ENCODE results near the gene SEMA3D.

The SEMA3D gene

GRCh38 chr7:85185424-85186082, 1.3 kb downstream of the SEMA3D start:
- 0% methylated on average over 39 of the region's 39 CpGs for WGBS, 2 experiments
- Histone ChIP-seq H3K4me1 (ENCODE audit: control insufficient read depth, insufficient read depth, low read length) (no peaks in the 10 kb centered on the region), H3K27me3 (ENCODE audit: control insufficient read depth, insufficient read depth, low read length, poor library complexity, severe bottlenecking) (peaks cover 56% of the 10 kb centered on the region), H3K27ac (ENCODE audit: insufficient read depth, low read depth, low read length, poor library complexity, severe bottlenecking) (no peak overlapping the region), H3K4me3 (ENCODE audit: insufficient read depth, low read depth, low read length) (peak overlapping the region; percentile 67), H3K9me3 (ENCODE audit: control insufficient read depth, low read length) (no peaks in the 10 kb centered on the region), H3K36me3 (ENCODE audit: control insufficient read depth, insufficient read depth, low read length) (no peaks in the 10 kb centered on the region)

- Histone ChIP-seq H3K27me3 (ENCODE audit: control insufficient read depth, insufficient read depth, low read length, poor library complexity, severe bottlenecking) (peaks cover 56% of the 10 kb centered on the region), H3K4me1 (ENCODE audit: control insufficient read depth, insufficient read depth, low read length) (no peaks in the 10 kb centered on the region), H3K9me3 (ENCODE audit: control insufficient read depth, low read length) (no peaks in the 10 kb centered on the region), H3K27ac (ENCODE audit: insufficient read depth, low read depth, low read length, poor library complexity, severe bottlenecking) (no peak overlapping the region), H3K4me3 (ENCODE audit: insufficient read depth, low read depth, low read length) (peak overlapping the region; percentile 67), H3K36me3 (ENCODE audit: control insufficient read depth, insufficient read depth, low read length) (no peaks in the 10 kb centered on the region)
- 41% methylated on average over 21 of the region's 21 CpGs for WGBS, 2 experiments
Observed at GRCh38 chr7:85184599-85185423, 2.0 kb downstream of the SEMA3D start.

GRCh38 chr7:85183296-85183695, 3.6 kb downstream of the SEMA3D start:
- H3K4me3 ChIP-seq (ENCODE audit: insufficient read depth, low read depth, low read length): no peak overlapping the region
- WGBS, 2 experiments: 92 to 93% methylated on average over 3 of the region's 3 CpGs
- H3K9me3 ChIP-seq (ENCODE audit: control insufficient read depth, low read length): no peaks in the 10 kb centered on the region
- no peak overlapping the region for H3K27ac ChIP-seq (ENCODE audit: insufficient read depth, low read depth, low read length, poor library complexity, severe bottlenecking)
- no peaks in the 10 kb centered on the region for H3K36me3 ChIP-seq (ENCODE audit: control insufficient read depth, insufficient read depth, low read length)
- peaks cover 52% of the 10 kb centered on the region for H3K27me3 ChIP-seq (ENCODE audit: control insufficient read depth, insufficient read depth, low read length, poor library complexity, severe bottlenecking)
- no peaks in the 10 kb centered on the region for H3K4me1 ChIP-seq (ENCODE audit: control insufficient read depth, insufficient read depth, low read length)

GRCh38 chr7:85178531-85179298, 8.1 kb downstream of the SEMA3D start:
- no peaks in the 10 kb centered on the region for H3K9me3 ChIP-seq (ENCODE audit: control insufficient read depth, low read length)
- peaks cover 9% of the 10 kb centered on the region for H3K27me3 ChIP-seq (ENCODE audit: control insufficient read depth, insufficient read depth, low read length, poor library complexity, severe bottlenecking)
- H3K36me3 ChIP-seq (ENCODE audit: control insufficient read depth, insufficient read depth, low read length): no peaks in the 10 kb centered on the region
- no peak overlapping the region for H3K4me3 ChIP-seq (ENCODE audit: insufficient read depth, low read depth, low read length)
- WGBS, 2 experiments: 73 to 80% methylated on average over 2 of the region's 2 CpGs
- H3K27ac ChIP-seq (ENCODE audit: insufficient read depth, low read depth, low read length, poor library complexity, severe bottlenecking): no peak overlapping the region
- H3K4me1 ChIP-seq (ENCODE audit: control insufficient read depth, insufficient read depth, low read length): no peaks in the 10 kb centered on the region

- no peak overlapping the region for H3K4me3 ChIP-seq (ENCODE audit: insufficient read depth, low read depth, low read length)
- H3K4me1 ChIP-seq (ENCODE audit: control insufficient read depth, insufficient read depth, low read length): no peaks in the 10 kb centered on the region
- no peaks in the 10 kb centered on the region for H3K27me3 ChIP-seq (ENCODE audit: control insufficient read depth, insufficient read depth, low read length, poor library complexity, severe bottlenecking)
- H3K9me3 ChIP-seq (ENCODE audit: control insufficient read depth, low read length): no peaks in the 10 kb centered on the region
- H3K36me3 ChIP-seq (ENCODE audit: control insufficient read depth, insufficient read depth, low read length): no peaks in the 10 kb centered on the region
- H3K27ac ChIP-seq (ENCODE audit: insufficient read depth, low read depth, low read length, poor library complexity, severe bottlenecking): no peak overlapping the region
Observed at GRCh38 chr7:85177316-85177715, 9.5 kb downstream of the SEMA3D start.

GRCh38 chr7:85176197-85176596, 10.7 kb downstream of the SEMA3D start:
- H3K4me1 ChIP-seq (ENCODE audit: control insufficient read depth, insufficient read depth, low read length): no peaks in the 10 kb centered on the region
- no peak overlapping the region for H3K4me3 ChIP-seq (ENCODE audit: insufficient read depth, low read depth, low read length)

GRCh38 chr7:85175217-85175616, 11.6 kb downstream of the SEMA3D start:
- H3K27me3 ChIP-seq (ENCODE audit: control insufficient read depth, insufficient read depth, low read length, poor library complexity, severe bottlenecking): no peaks in the 10 kb centered on the region
- WGBS, 2 experiments: 75 to 100% methylated on average over 2 to 3 of the region's 3 CpGs

More at GRCh38 chr7:85176197-85176596, 10.7 kb downstream of the SEMA3D start:
- H3K36me3 ChIP-seq (ENCODE audit: control insufficient read depth, insufficient read depth, low read length): no peaks in the 10 kb centered on the region
- H3K27ac ChIP-seq (ENCODE audit: insufficient read depth, low read depth, low read length, poor library complexity, severe bottlenecking): no peak overlapping the region
- 88 to 100% methylated on average over 1 of the region's 1 CpG for WGBS, 2 experiments
- no peaks in the 10 kb centered on the region for H3K9me3 ChIP-seq (ENCODE audit: control insufficient read depth, low read length)
- H3K27me3 ChIP-seq (ENCODE audit: control insufficient read depth, insufficient read depth, low read length, poor library complexity, severe bottlenecking): no peaks in the 10 kb centered on the region

GRCh38 chr7:85172530-85172941, 14.3 kb downstream of the SEMA3D start:
- H3K36me3 ChIP-seq (ENCODE audit: control insufficient read depth, insufficient read depth, low read length): no peaks in the 10 kb centered on the region
- 91 to 96% methylated on average over 3 of the region's 3 CpGs for WGBS, 2 experiments
- no peak overlapping the region for H3K27ac ChIP-seq (ENCODE audit: insufficient read depth, low read depth, low read length, poor library complexity, severe bottlenecking)
- no peaks in the 10 kb centered on the region for H3K9me3 ChIP-seq (ENCODE audit: control insufficient read depth, low read length)
- no peak overlapping the region for H3K4me3 ChIP-seq (ENCODE audit: insufficient read depth, low read depth, low read length)
- no peaks in the 10 kb centered on the region for H3K27me3 ChIP-seq (ENCODE audit: control insufficient read depth, insufficient read depth, low read length, poor library complexity, severe bottlenecking)
- H3K4me1 ChIP-seq (ENCODE audit: control insufficient read depth, insufficient read depth, low read length): no peaks in the 10 kb centered on the region

More at GRCh38 chr7:85175217-85175616, 11.6 kb downstream of the SEMA3D start:
- Histone ChIP-seq H3K27ac (ENCODE audit: insufficient read depth, low read depth, low read length, poor library complexity, severe bottlenecking) (no peak overlapping the region), H3K36me3 (ENCODE audit: control insufficient read depth, insufficient read depth, low read length) (no peaks in the 10 kb centered on the region), H3K9me3 (ENCODE audit: control insufficient read depth, low read length) (no peaks in the 10 kb centered on the region), H3K4me3 (ENCODE audit: insufficient read depth, low read depth, low read length) (no peak overlapping the region), H3K4me1 (ENCODE audit: control insufficient read depth, insufficient read depth, low read length) (no peaks in the 10 kb centered on the region)

GRCh38 chr7:85167636-85168035, 19.2 kb downstream of the SEMA3D start:
- no peaks in the 10 kb centered on the region for H3K9me3 ChIP-seq (ENCODE audit: control insufficient read depth, low read length)
- H3K4me1 ChIP-seq (ENCODE audit: control insufficient read depth, insufficient read depth, low read length): no peaks in the 10 kb centered on the region
- H3K27me3 ChIP-seq (ENCODE audit: control insufficient read depth, insufficient read depth, low read length, poor library complexity, severe bottlenecking): no peaks in the 10 kb centered on the region
- H3K27ac ChIP-seq (ENCODE audit: insufficient read depth, low read depth, low read length, poor library complexity, severe bottlenecking): no peak overlapping the region
- H3K4me3 ChIP-seq (ENCODE audit: insufficient read depth, low read depth, low read length): no peak overlapping the region
- H3K36me3 ChIP-seq (ENCODE audit: control insufficient read depth, insufficient read depth, low read length): no peaks in the 10 kb centered on the region
- WGBS, 2 experiments: no CpG with 5 or more reads among the region's 1 CpG

GRCh38 chr7:85165263-85165662, 21.6 kb downstream of the SEMA3D start:
- no peaks in the 10 kb centered on the region for H3K27me3 ChIP-seq (ENCODE audit: control insufficient read depth, insufficient read depth, low read length, poor library complexity, severe bottlenecking)
- no peak overlapping the region for H3K27ac ChIP-seq (ENCODE audit: insufficient read depth, low read depth, low read length, poor library complexity, severe bottlenecking)

More at GRCh38 chr7:85165263-85165662, 21.6 kb downstream of the SEMA3D start:
- WGBS, 2 experiments: 92 to 94% methylated on average over 5 of the region's 5 CpGs
- H3K9me3 ChIP-seq (ENCODE audit: control insufficient read depth, low read length): no peaks in the 10 kb centered on the region
- H3K36me3 ChIP-seq (ENCODE audit: control insufficient read depth, insufficient read depth, low read length): no peaks in the 10 kb centered on the region
- no peaks in the 10 kb centered on the region for H3K4me1 ChIP-seq (ENCODE audit: control insufficient read depth, insufficient read depth, low read length)
- no peak overlapping the region for H3K4me3 ChIP-seq (ENCODE audit: insufficient read depth, low read depth, low read length)

All from ectodermal cell (in vitro differentiated cells).